Activated CD8-positive, alpha-beta memory T cell treated with anti-CD3 and anti-CD28 coated beads for 24 hours (primary cell): ENCODE data around the gene SDHB.
"Not testable (repeated sequence)": the region's sequence is repeated elsewhere in the genome, so short reads cannot be mapped to it uniquely, and the experiment has no call there.

Experiments
- DNase-seq: peaks from one replicate; pipeline ENCODE4 v3.0.0-alpha.2; 2020

The SDHB gene

GRCh38 chr1:17071794-17072193, 18.0 kb upstream of the SDHB start:
- no peak for DNase-seq

GRCh38 chr1:17070163-17070525, 16.3 kb upstream of the SDHB start:
- no peak for DNase-seq

- no peak for DNase-seq
These were observed 15.8 kb upstream of the SDHB start for GRCh38 chr1:17069452-17070162.

GRCh38 chr1:17068789-17069188, 15.0 kb upstream of the SDHB start:
- DNase-seq, result no peak

- no peak for DNase-seq
These were observed 13.8 kb upstream of the SDHB start for GRCh38 chr1:17067465-17068240.

- no peak for DNase-seq
These were observed 13.2 kb upstream of the SDHB start for GRCh38 chr1:17067069-17067426.

GRCh38 chr1:17066361-17067068, 12.7 kb upstream of the SDHB start:
- no peak for DNase-seq

GRCh38 chr1:17065666-17066065, 11.8 kb upstream of the SDHB start:
- DNase-seq, result no peak

GRCh38 chr1:17062751-17063150, 8.9 kb upstream of the SDHB start:
- not testable (repeated sequence) for DNase-seq

- no peak for DNase-seq
These were observed 8.1 kb upstream of the SDHB start for GRCh38 chr1:17061892-17062291.

GRCh38 chr1:17061486-17061885, 7.7 kb upstream of the SDHB start:
- no peak for DNase-seq

GRCh38 chr1:17060306-17060749, 6.5 kb upstream of the SDHB start:
- no peak for DNase-seq

GRCh38 chr1:17059391-17060305, 5.8 kb upstream of the SDHB start:
- DNase-seq, result no peak

- no peak for DNase-seq
These were observed 2.7 kb upstream of the SDHB start for GRCh38 chr1:17056551-17056950.

- no peak for DNase-seq
These were observed 2.0 kb upstream of the SDHB start for GRCh38 chr1:17055801-17056200.

- DNase-seq, result no peak
These were observed 647 bp downstream of the SDHB start for GRCh38 chr1:17053086-17053684.

GRCh38 chr1:17052641-17053040, 1.2 kb downstream of the SDHB start:
- no peak for DNase-seq

- no peak for DNase-seq
These were observed 1.8 kb downstream of the SDHB start for GRCh38 chr1:17052038-17052437.

GRCh38 chr1:17047924-17048323, 5.9 kb downstream of the SDHB start:
- DNase-seq, result no peak

- no peak for DNase-seq
These were observed 7.5 kb downstream of the SDHB start for GRCh38 chr1:17046334-17046657.

- no peak for DNase-seq
These were observed 8.0 kb downstream of the SDHB start for GRCh38 chr1:17045634-17046333.

GRCh38 chr1:17045150-17045549, 8.7 kb downstream of the SDHB start:
- no peak for DNase-seq
